Measurements from ENCODE around the gene ACRBP.
A peak's percentile ranks its signal among the peaks of the same experiment; 100 is the strongest.

ACRBP gene

DNA sequence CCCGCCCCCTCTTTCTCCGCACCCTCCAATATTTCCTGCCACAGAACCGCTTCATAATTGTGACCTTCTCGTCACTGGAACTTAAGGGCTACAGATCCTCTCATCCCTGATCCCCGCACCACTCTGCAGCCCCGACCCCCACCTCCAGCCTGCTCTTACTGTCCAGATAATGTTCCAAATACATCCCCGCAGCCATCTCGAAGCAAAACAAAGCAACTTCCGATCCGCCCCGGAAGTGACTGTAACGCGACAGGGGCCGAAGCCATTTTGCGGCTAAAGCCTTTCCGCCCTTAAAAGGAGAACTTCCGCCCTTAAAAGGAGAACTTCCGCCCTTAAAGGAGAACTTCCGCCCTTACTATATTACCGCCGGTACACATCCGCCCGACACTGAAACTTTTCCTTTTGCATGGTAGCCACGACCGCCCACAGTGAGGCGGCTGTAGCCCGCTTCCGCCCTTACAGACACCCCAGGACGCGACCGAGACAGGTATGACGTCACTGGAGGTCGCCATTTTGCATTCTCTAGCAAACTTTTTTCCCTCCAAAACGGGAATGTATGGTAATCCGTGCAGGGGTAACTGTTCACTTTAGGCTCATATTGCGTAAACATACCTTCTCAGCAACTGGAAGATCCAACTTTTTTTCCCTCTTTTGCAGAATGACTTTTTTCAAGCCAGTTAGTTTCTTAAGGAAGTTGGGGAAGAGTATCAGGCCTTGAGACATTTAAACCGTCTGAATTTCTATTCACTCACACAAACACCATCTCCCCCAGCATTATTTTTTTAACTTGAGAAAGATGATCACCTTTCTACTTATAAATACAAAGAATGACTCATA is 15.9 kb upstream of the ACRBP start, which contains the start of gene ING4:
ING4 (minus strand) TSS at position 214 of the 837 bp plus-strand sequence; CDS start at position 196, 18 bp downstream.
- ATAC-seq (ENCODE audit: insufficient read depth, low read depth) (peak; percentile 99), DNase-seq (peak; percentile 99)
- Histone ChIP-seq H3K9me3 (ENCODE audit: insufficient read depth, low read length, severe bottlenecking) (no peaks in the 10 kb centered on the region), H3K4me1 (ENCODE audit: insufficient read depth, low read length) (peaks cover 27% of the 10 kb centered on the region), H3K27me3 (ENCODE audit: insufficient read depth, low read length, poor library complexity) (no peaks in the 10 kb centered on the region), H3K36me3 (ENCODE audit: insufficient read depth, low read length) (peaks cover 33% of the 10 kb centered on the region), H2AFZ (ENCODE audit: low read depth, low read length) (peak within 1 kb of the TSS; percentile 85), H3K4me3 (ENCODE audit: low read depth in 1 of 2, low read length in 2 of 2) (peak within 1 kb of the TSS; percentile 63 to 71), H3K9ac (ENCODE audit: low read depth, low read length) (peak within 1 kb of the TSS; percentile 61), H3K4me2 (ENCODE audit: insufficient read depth, low read length) (peak within 1 kb of the TSS; percentile 70), H3K27ac (ENCODE audit: low read length) (peak within 1 kb of the TSS; percentile 90), H3K79me2 (ENCODE audit: insufficient read depth, low read length) (peaks cover 41% of the 10 kb centered on the region), H4K20me1 (ENCODE audit: insufficient read depth, low read length) (no peaks in the 10 kb centered on the region)
- TF ChIP-seq EZH2 (IDR thresholded peaks at IDR 0.05; ENCODE audit: borderline replicate concordance, low read depth, low read length, severe bottlenecking), result no peak

DNA sequence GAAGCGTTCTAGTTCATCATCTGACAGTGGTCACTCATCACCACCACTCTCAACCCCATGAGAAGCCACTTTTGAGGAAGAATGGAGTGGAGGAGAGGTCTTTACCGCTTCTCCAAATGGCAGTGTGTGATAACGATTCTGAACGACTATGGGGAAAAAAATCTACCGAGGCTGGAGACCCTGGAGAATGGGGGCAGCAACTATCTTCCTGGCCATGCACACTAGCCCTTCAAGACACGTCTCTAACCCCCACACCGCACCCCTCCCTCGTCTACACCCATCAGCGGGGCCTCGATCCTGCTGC is 15.3 kb upstream of the ACRBP start:
- peaks cover 27% of the 10 kb centered on the region for H3K4me1 ChIP-seq (ENCODE audit: insufficient read depth, low read length)
- peak overlapping the region; percentile 61 for H3K9ac ChIP-seq (ENCODE audit: low read depth, low read length)
- ATAC-seq (ENCODE audit: insufficient read depth, low read depth) (peak; percentile 48), DNase-seq (no peak)
- H3K36me3 ChIP-seq (ENCODE audit: insufficient read depth, low read length), result peaks cover 29% of the 10 kb centered on the region
- H3K4me2 ChIP-seq (ENCODE audit: insufficient read depth, low read length), result peak overlapping the region; percentile 70
- peak overlapping the region; percentile 75 for H3K27ac ChIP-seq (ENCODE audit: low read length)
- no peaks in the 10 kb centered on the region for H4K20me1 ChIP-seq (ENCODE audit: insufficient read depth, low read length)
- no peaks in the 10 kb centered on the region for H3K9me3 ChIP-seq (ENCODE audit: insufficient read depth, low read length, severe bottlenecking)
- peak overlapping the region; percentile 63 to 71 for H3K4me3 ChIP-seq (ENCODE audit: low read depth in 1 of 2, low read length in 2 of 2)
- H3K79me2 ChIP-seq (ENCODE audit: insufficient read depth, low read length), result peaks cover 42% of the 10 kb centered on the region
- TF ChIP-seq EZH2 (IDR thresholded peaks at IDR 0.05; ENCODE audit: borderline replicate concordance, low read depth, low read length, severe bottlenecking), result no peak
- TF ChIP-seq, protein P1, sequence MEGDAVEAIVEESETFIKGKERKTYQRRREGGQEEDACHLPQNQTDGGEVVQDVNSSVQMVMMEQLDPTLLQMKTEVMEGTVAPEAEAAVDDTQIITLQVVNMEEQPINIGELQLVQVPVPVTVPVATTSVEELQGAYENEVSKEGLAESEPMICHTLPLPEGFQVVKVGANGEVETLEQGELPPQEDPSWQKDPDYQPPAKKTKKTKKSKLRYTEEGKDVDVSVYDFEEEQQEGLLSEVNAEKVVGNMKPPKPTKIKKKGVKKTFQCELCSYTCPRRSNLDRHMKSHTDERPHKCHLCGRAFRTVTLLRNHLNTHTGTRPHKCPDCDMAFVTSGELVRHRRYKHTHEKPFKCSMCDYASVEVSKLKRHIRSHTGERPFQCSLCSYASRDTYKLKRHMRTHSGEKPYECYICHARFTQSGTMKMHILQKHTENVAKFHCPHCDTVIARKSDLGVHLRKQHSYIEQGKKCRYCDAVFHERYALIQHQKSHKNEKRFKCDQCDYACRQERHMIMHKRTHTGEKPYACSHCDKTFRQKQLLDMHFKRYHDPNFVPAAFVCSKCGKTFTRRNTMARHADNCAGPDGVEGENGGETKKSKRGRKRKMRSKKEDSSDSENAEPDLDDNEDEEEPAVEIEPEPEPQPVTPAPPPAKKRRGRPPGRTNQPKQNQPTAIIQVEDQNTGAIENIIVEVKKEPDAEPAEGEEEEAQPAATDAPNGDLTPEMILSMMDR (IDR thresholded peaks at IDR 0.05; ENCODE audit: borderline replicate concordance, extremely low read depth, low read length, poor library complexity, severe bottlenecking), result no peak
- H3K27me3 ChIP-seq (ENCODE audit: insufficient read depth, low read length, poor library complexity), result no peaks in the 10 kb centered on the region
- peak overlapping the region; percentile 76 for H2AFZ ChIP-seq (ENCODE audit: low read depth, low read length)

- TF ChIP-seq, protein P1 (IDR thresholded peaks at IDR 0.05; ENCODE audit: borderline replicate concordance, extremely low read depth, low read length, poor library complexity, severe bottlenecking), result no peak
- TF ChIP-seq EZH2 (IDR thresholded peaks at IDR 0.05; ENCODE audit: borderline replicate concordance, low read depth, low read length, severe bottlenecking), result no peak
- H3K79me2 ChIP-seq (ENCODE audit: insufficient read depth, low read length), result peaks cover 19% of the 10 kb centered on the region
- peaks cover 79% of the 10 kb centered on the region for H3K36me3 ChIP-seq (ENCODE audit: insufficient read depth, low read length)
- H4K20me1 ChIP-seq (ENCODE audit: insufficient read depth, low read length), result no peaks in the 10 kb centered on the region
- H3K27me3 ChIP-seq (ENCODE audit: insufficient read depth, low read length, poor library complexity), result no peaks in the 10 kb centered on the region
- no peaks in the 10 kb centered on the region for H3K9me3 ChIP-seq (ENCODE audit: insufficient read depth, low read length, severe bottlenecking)
- DNase-seq (no peak), ATAC-seq (ENCODE audit: insufficient read depth, low read depth) (no peak)
- H2AFZ ChIP-seq (ENCODE audit: low read depth, low read length), result no peak overlapping the region
- H3K4me3 ChIP-seq (ENCODE audit: low read depth in 1 of 2, low read length in 2 of 2), result no peak overlapping the region
- no peaks in the 10 kb centered on the region for H3K4me1 ChIP-seq (ENCODE audit: insufficient read depth, low read length)
- H3K27ac ChIP-seq (ENCODE audit: low read length), result no peak overlapping the region
- H3K4me2 ChIP-seq (ENCODE audit: insufficient read depth, low read length), result no peak overlapping the region
- no peak overlapping the region for H3K9ac ChIP-seq (ENCODE audit: low read depth, low read length)
Observed at GRCh38 chr12:6653987-6654386, 6.8 kb upstream of the ACRBP start.

DNA sequence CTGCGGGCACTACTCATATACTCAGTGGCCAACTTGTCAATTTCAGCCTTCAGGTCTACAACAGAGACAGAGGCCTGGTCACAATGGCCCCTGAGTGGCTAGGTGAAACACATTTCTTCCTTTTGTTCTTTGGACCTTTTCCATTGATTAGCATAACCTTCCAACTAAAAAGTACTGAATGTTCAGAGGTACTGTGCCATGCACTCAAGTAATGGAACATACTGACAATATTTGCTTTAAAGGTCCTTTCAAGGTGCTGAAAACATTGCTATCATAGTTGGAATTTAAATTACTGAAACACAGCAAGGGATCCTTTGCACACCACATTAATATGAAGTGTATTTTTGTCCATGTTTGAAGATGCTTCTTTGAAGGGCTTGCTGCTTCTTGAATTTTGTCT is 6.1 kb upstream of the ACRBP start:
- no peaks in the 10 kb centered on the region for H4K20me1 ChIP-seq (ENCODE audit: insufficient read depth, low read length)
- no peaks in the 10 kb centered on the region for H3K27me3 ChIP-seq (ENCODE audit: insufficient read depth, low read length, poor library complexity)
- no peak overlapping the region for H3K4me3 ChIP-seq (ENCODE audit: low read depth in 1 of 2, low read length in 2 of 2)
- TF ChIP-seq, protein P1 (IDR thresholded peaks at IDR 0.05; ENCODE audit: borderline replicate concordance, extremely low read depth, low read length, poor library complexity, severe bottlenecking), result no peak
- no peak for TF ChIP-seq EZH2 (IDR thresholded peaks at IDR 0.05; ENCODE audit: borderline replicate concordance, low read depth, low read length, severe bottlenecking)
- H3K79me2 ChIP-seq (ENCODE audit: insufficient read depth, low read length), result peaks cover 12% of the 10 kb centered on the region
- peaks cover 76% of the 10 kb centered on the region for H3K36me3 ChIP-seq (ENCODE audit: insufficient read depth, low read length)
- no peak overlapping the region for H2AFZ ChIP-seq (ENCODE audit: low read depth, low read length)
- H3K9me3 ChIP-seq (ENCODE audit: insufficient read depth, low read length, severe bottlenecking), result no peaks in the 10 kb centered on the region
- DNase-seq (no peak), ATAC-seq (ENCODE audit: insufficient read depth, low read depth) (no peak)
- no peak overlapping the region for H3K9ac ChIP-seq (ENCODE audit: low read depth, low read length)
- H3K27ac ChIP-seq (ENCODE audit: low read length), result no peak overlapping the region
- no peak overlapping the region for H3K4me2 ChIP-seq (ENCODE audit: insufficient read depth, low read length)
- H3K4me1 ChIP-seq (ENCODE audit: insufficient read depth, low read length), result no peaks in the 10 kb centered on the region

Measured in DND-41 (cell line).